ENCODE results near the gene FAM181A.
A peak's percentile ranks its signal among the peaks of the same experiment; 100 is the strongest.

Gene FAM181A

GRCh38 chr14:93903342-93904184, 23.6 kb upstream of the FAM181A start:
- DNase-seq, result peak in 2 of 4 experiments; percentile 21 to 22

- no peak for DNase-seq
These were observed 21.5 kb upstream of the FAM181A start for GRCh38 chr14:93905623-93906022.

- peak; percentile 58 to 68 (median 64) for DNase-seq
These were observed 20.5 kb upstream of the FAM181A start for GRCh38 chr14:93906341-93907329.

GRCh38 chr14:93909429-93910128, 17.6 kb upstream of the FAM181A start:
- no peak for DNase-seq

DNA sequence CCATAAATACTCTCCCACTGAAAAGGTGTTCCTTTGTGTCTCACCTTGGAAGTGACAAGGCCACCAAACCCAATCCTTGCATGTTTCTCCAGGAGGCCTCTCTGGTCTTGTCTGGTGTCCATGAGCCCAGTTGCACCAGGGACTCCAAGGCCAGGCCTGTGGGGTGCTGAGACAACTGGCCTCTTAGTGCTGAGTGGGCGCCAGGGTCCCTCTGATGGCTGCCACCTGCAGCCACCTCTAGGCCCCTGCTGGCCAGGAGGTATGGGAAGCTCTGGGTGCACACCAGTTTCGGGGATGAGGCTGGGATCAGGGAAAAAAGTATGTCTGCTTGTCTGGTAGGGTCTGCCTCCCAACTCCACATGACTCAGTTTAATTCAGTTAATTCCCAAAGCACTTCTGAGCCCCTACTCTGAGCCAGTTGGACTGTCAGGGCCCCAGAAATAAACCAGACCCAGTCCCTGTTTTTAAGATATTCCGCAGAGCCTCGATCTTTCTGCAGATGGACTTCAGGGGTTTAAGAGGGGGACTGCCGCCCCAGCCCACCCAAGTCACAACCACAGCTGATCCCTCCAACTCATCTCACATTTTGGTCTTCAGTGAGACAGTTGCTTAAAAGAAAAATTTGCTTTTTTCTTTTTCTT, 15.0 kb upstream of the FAM181A start:
- no peak for DNase-seq

- no peak for DNase-seq
These were observed 14.4 kb upstream of the FAM181A start for GRCh38 chr14:93912782-93913181.

GRCh38 chr14:93914278-93914677, 12.9 kb upstream of the FAM181A start:
- no peak for DNase-seq

- DNase-seq, result no peak
These were observed 12.0 kb upstream of the FAM181A start for GRCh38 chr14:93915070-93915705.

DNA sequence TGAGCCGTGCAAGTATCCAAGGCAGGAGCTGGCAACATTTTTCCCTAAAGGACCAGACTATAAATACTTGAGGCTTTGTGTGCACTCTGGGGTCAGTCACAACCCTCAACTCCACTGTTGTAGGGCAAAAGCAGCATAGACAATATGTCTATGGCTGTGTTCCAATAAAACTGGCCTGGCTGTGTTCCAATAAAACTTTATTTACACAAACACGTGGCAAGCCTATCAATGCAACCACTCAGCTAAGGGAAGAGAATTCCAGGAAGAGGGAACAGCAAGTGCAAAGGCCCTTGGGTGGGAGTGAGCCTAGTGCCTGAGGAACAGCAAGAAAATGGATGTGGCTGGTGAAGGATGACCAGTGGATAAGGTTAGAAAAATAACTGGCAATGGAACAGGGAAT, 11.3 kb upstream of the FAM181A start:
- DNase-seq, result no peak

DNA sequence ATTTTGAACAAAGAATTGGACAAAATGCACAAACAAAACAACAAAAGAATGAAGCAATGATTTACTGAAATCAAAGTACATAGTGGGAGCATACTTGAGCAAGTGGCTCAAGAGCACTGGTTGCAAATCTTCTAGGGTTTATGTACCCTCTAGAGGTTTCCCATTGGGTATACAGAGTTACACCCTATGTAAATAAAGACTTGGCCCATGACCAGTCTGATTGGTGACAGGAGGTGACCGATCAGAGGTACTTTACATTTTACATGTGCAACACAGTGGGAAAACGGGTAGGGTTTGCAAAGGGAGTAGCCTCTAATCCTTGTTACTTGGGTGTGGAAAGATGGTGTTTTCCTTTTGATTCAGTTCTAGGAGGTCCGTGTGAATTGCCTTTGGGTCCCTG, 10.6 kb upstream of the FAM181A start:
- DNase-seq, result no peak

GRCh38 chr14:93917141-93917540, 10.0 kb upstream of the FAM181A start:
- no peak for DNase-seq

DNA sequence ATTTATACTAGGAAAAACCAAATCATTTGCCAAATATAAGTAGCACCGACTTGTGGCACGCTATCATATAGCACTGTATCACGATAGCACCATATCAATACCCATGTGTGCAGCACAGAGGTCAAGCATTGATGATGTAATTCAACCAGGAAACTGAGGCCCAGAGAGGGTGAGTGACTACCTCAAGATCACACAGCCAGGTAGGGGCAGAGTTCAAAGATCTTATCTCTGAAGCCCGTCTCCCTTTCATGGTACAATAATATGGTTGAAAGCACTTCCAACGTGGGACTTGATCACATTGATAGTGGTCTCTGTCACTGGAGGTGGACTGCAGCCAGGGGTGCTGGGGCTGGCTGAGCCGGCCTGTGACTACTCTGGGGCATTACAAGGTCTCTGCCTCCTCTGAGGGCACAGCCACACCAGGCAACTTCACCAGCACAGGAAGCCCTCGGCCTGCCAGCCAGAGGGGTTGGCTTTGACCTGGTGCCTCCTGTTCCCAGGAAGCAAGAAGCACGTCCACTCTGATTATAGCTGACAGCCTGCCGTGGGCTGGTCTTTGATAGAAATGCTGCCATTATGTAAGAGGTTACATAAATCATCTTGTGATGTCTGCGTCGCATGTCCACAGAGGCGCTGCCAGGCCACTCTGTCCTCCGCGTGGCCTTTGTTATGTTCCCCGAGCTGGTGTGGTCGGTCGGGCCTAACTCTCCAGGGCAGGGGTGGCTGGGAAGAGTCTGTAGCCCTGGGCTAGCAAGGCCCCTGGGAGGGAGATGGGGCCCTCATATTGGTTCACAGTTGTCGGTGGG, 5.9 kb upstream of the FAM181A start:
- no peak for DNase-seq

- no peak for DNase-seq
These were observed 3.5 kb upstream of the FAM181A start for GRCh38 chr14:93923626-93924025.

DNA sequence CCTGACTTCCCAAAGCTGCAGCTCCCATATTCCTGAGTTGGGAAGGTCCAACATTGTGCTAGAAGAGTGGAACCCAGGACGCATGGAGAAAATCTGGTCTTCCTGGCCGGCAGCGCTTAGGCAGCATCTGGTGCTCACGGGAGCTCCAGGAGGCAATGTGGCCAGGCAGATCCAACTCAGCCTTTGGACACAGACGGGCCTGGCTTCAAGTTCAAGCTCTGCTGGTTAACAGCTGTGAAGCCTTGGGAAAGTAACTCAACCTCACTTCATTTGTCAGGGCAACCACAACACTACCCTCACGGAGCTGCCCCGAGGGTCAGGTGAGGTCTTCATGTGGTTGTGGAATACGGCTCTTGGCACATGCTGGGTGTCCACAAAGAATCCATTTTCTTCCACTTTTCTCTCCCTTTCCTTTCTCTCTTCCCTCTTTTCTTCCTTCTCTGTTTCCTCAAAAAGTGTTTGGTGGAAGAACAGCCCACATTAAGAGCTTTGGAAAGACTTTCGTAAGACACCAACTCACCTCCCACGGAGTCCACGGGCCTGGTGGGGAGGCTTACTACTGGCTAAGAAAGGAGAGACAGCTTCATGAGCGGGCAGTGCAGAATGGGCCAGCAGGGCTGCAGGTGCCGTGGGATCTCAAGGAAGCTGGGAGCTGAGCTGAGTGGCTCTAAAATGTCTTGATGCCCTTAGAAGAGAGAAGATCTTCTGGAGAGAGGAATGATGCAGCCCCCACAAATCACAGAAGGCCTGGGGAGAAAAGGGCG, 2.4 kb upstream of the FAM181A start:
- peak in 3 of 4 experiments; percentile 16 to 48 (median 16) for DNase-seq

GRCh38 chr14:93925374-93925895, 1.7 kb upstream of the FAM181A start:
- DNase-seq, result no peak

DNA sequence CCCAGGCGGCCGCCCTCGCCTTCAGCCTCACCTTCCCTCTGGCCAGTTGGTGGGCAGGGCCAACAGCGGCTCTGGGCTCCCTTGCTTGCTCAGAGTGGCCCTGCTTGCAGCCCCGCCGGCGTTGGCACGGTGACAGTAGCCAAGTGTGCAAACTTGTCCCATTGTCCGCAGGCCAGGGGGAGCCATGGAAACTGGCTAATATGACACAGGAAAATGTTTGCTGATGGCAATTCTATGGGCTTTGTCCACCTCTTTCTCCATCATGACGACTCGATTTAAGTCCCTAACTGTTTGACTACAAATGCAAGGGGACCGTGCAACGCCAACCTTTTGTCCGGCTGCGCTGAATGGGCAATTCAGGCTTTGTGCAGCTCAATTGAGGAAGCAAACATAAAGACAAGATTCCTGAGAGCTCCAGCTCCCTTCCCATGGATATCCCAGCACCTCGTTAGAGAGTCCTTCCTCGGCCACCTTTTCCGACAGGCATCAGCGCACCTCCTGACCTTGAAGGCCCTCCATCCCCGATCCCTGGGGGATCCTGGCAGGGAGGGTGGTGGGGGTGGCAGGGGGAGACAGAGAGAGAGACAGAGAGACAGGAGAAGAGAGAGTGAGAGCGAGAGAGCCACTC, 785 bp upstream of the FAM181A start:
- no peak for DNase-seq

GRCh38 chr14:93927800-93928145, 629 bp downstream of the FAM181A start:
- DNase-seq, result no peak

DNA sequence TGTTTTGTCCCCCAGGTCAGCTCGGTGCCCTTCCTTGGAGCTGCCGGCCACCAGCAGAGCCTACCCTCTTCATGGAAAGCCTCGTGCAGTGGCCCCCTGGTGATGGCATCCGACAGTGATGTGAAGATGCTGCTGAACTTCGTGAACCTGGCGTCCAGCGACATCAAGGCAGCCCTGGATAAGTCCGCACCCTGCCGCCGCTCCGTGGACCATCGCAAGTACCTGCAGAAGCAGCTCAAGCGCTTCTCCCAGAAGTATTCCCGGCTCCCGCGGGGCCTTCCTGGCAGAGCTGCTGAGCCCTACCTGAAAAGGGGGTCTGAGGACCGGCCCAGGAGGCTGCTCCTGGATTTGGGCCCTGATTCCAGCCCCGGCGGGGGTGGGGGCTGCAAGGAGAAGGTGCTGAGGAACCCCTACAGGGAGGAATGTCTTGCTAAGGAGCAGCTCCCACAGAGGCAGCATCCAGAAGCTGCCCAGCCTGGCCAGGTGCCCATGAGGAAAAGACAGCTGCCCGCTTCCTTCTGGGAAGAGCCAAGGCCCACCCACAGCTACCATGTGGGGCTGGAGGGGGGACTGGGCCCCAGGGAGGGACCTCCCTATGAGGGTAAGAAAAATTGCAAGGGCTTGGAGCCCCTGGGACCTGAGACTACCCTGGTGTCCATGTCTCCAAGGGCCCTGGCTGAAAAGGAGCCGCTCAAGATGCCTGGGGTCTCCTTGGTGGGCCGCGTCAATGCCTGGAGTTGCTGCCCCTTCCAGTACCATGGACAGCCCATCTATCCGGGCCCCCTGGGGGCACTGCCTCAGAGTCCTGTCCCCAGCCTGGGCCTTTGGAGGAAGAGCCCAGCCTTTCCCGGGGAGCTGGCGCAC, 1.3 kb downstream of the FAM181A start:
- DNase-seq, result no peak
